K562 (cell line): ENCODE results near the gene RSPH10B. TPM values are rescaled to one million over a fixed set of nuclear protein-coding genes. Genes with fewer than 3 reads are reported as not detected.
"Not testable (repeated sequence)": the region's sequence is repeated elsewhere in the genome, so short reads cannot be mapped to it uniquely, and the experiment has no call there.

Experiments used
- ATAC-seq: fragments of 200-7000 bp; cut with Tn5 transposase; 3 replicates; pipeline ENCODE4 v1.9.1; 2020; ENCODE audit warnings: moderate library complexity
- BruUV-seq: library from RNA; stranded (reverse); fragments of 400-500 nt; replicated peaks from 2 replicates; lab custom pipeline; 2021; lab: Mats Ljungman, UMichigan
- CTCF ChIA-PET: fragments of 300-600 bp; formaldehyde crosslinking; extraction: SDS; loops from one replicate; lab custom pipeline; 2021; ENCODE audit warnings: low intra/inter-chr PET ratio; lab: Yijun Ruan, JAX
- POLR2A ChIA-PET: fragments of 300-600, 350-650 bp; sonication (Branson Sonifier 250); formaldehyde crosslinking; extraction: SDS; loops from one replicate; lab custom pipeline; 2021; ENCODE audit warnings: antibody characterized with exemption, inconsistent platforms; lab: Yijun Ruan, JAX
- DNase-seq, 4 experiments: peaks; one replicate each; pipeline versions ENCODE4 v3.0.0 to v3.0.0-alpha.2; 2011 to 2018; ENCODE audit warnings: low spot score in 3 of 4, mixed read lengths in 3 of 4; ENCODE audit errors: extremely low read depth in 1 of 4
- FAIRE-seq: peaks from 2 replicates; lab custom pipeline; 2011; peaks lifted over from hg19 to GRCh38; lab: Jason Lieb, UNC
- H2AFZ ChIP-seq: 2 replicates; pipeline ENCODE4 v1.6.0; 2011; ENCODE audit warnings: low read depth, low read length, control low read depth, inconsistent platforms
- H3K27ac ChIP-seq: fragments of 200-600 bp; 3 replicates; pipeline ENCODE4 v1.8.0; 2011; ENCODE audit warnings: low read depth, mild to moderate bottlenecking, control low read depth, inconsistent platforms, low read length, moderate library complexity, mixed read lengths; ENCODE audit errors: extremely low read depth
- H3K27me3 ChIP-seq, 2 experiments: fragments of 300-600 bp in 1 of 2; 2 replicates in 1 of 2; 3 replicates in 1 of 2; pipeline versions ENCODE4 v1.6.0 to v1.8.0; 2011; ENCODE audit warnings: inconsistent platforms in 2 of 2, low read length in 2 of 2, mild to moderate bottlenecking in 1 of 2, mixed read lengths in 1 of 2, moderate library complexity in 1 of 2; ENCODE audit not compliant: control insufficient read depth in 2 of 2, insufficient read depth in 2 of 2
- H3K36me3 ChIP-seq: fragments of 300-600 bp; 3 replicates; pipeline ENCODE4 v1.8.0; 2011; ENCODE audit warnings: mild to moderate bottlenecking, low read length, inconsistent platforms; ENCODE audit not compliant: control insufficient read depth, insufficient read depth
- H3K4me1 ChIP-seq, 2 experiments: fragments of 200-600 bp in 1 of 2; replicated peaks in 1 of 2; 2 replicates in 1 of 2; 3 replicates in 1 of 2; pipeline versions ENCODE4 v1.5.1 to v1.8.0; 2011; ENCODE audit warnings: inconsistent platforms in 2 of 2, low read length in 2 of 2, mild to moderate bottlenecking in 1 of 2, mixed read lengths in 1 of 2, moderate library complexity in 1 of 2; ENCODE audit not compliant: control insufficient read depth in 2 of 2, insufficient read depth in 2 of 2
- H3K4me2 ChIP-seq: 2 replicates; pipeline ENCODE4 v1.6.1; 2011; ENCODE audit warnings: low read length, control low read depth, inconsistent platforms, mixed read lengths; ENCODE audit not compliant: insufficient read depth
- H3K4me3 ChIP-seq: fragments of 200-600 bp; sonication (generic), shearing (Covaris generic); 2 replicates; pipeline ENCODE4 v1.5.1; 2016; ENCODE audit warnings: control low read depth, inconsistent platforms
- H3K79me2 ChIP-seq: fragments of 200-600 bp; 3 replicates; pipeline ENCODE4 v1.8.0; 2011; ENCODE audit warnings: low read length, inconsistent platforms; ENCODE audit not compliant: control insufficient read depth, insufficient read depth
- H3K9ac ChIP-seq, 2 experiments: 2 replicates each; pipeline versions ENCODE4 v1.6.0 to v1.6.1; 2011; ENCODE audit warnings: low read depth in 2 of 2, low read length in 2 of 2, control low read depth in 1 of 2, inconsistent platforms in 1 of 2, mild to moderate bottlenecking in 1 of 2, mixed read lengths in 1 of 2; ENCODE audit not compliant: insufficient read depth in 1 of 2
- H3K9me1 ChIP-seq: one replicate; pipeline ENCODE4 v1.6.0; 2011; ENCODE audit warnings: inconsistent platforms, mild to moderate bottlenecking, low read length, moderate library complexity; ENCODE audit not compliant: control insufficient read depth, insufficient read depth
- H3K9me3 ChIP-seq: replicated peaks from 2 replicates; pipeline ENCODE4 v1.5.1; 2011; ENCODE audit warnings: low read depth, low read length, inconsistent platforms; ENCODE audit not compliant: control insufficient read depth, insufficient read depth
- H4K20me1 ChIP-seq: replicated peaks from 2 replicates; pipeline ENCODE4 v1.6.1; 2011; ENCODE audit warnings: low read length, inconsistent platforms, mixed read lengths; ENCODE audit not compliant: control insufficient read depth, insufficient read depth
- CBX1 ChIP-seq: sonication (generic); IDR thresholded peaks from 2 replicates; pipeline ENCODE4 v1.6.1; 2016; ENCODE audit warnings: antibody characterized with exemption, low read depth, mild to moderate bottlenecking
- CTCF ChIP-seq, 3 experiments: IDR thresholded peaks in 2 of 3; conservative IDR thresholded peaks in 1 of 3; 2 replicates each; pipeline ENCODE4 v1.5.1; 2011 to 2012; ENCODE audit warnings: low read length in 3 of 3, mild to moderate bottlenecking in 3 of 3, control low read depth in 2 of 3, improper control_type of control experiment in 1 of 3, inconsistent platforms in 1 of 3, low read depth in 1 of 3, mixed read lengths in 1 of 3, moderate library complexity in 1 of 3; ENCODE audit not compliant: insufficient read depth in 2 of 3
- ELF2 ChIP-seq: fragments of 250-450 bp; sonication (Bioruptor Pico); IDR thresholded peaks from 2 replicates; pipeline ENCODE4 v1.5.0; 2021; ENCODE audit warnings: mild to moderate bottlenecking
- ETV5 ChIP-seq: sonication (generic); formaldehyde crosslinking; IDR thresholded peaks from 2 replicates; pipeline ENCODE4 v1.4.0; 2020; ENCODE audit warnings: low read depth, mild to moderate bottlenecking, missing genetic modification reagents
- ETV6 ChIP-seq, 3 experiments: fragments of 150-350 bp in 1 of 3; sonication (generic) in 1 of 3; formaldehyde crosslinking in 1 of 3; IDR thresholded peaks; 2 replicates each; pipeline versions ENCODE4 v1.6.1 to v1.8.0; 2014 to 2022; ENCODE audit warnings: borderline replicate concordance in 2 of 3, low read depth in 2 of 3, antibody characterized with exemption in 1 of 3, low read length in 1 of 3, mild to moderate bottlenecking in 1 of 3, missing genetic modification reagents in 1 of 3
- GABPB1 ChIP-seq: sonication (generic); formaldehyde crosslinking; IDR thresholded peaks from 2 replicates; pipeline ENCODE4 v1.8.0; 2022; ENCODE audit warnings: mild to moderate bottlenecking, missing genetic modification reagents
- HCFC1 ChIP-seq: IDR thresholded peaks from 2 replicates; pipeline ENCODE4 v1.6.1; 2012; ENCODE audit warnings: low read depth, low read length, improper control_type of control experiment
- MNT ChIP-seq, 2 experiments: fragments of 450-650 bp; conservative IDR thresholded peaks; 2 replicates each; pipeline ENCODE4 v1.6.1; 2017; ENCODE audit warnings: mild to moderate bottlenecking in 2 of 2, moderate library complexity in 2 of 2
- PHF20 ChIP-seq: fragments of 450-650 bp; IDR thresholded peaks from 2 replicates; pipeline ENCODE4 v1.6.1; 2018; ENCODE audit not compliant: partially characterized antibody
- PHF8 ChIP-seq: fragments of 200-600 bp; sonication (generic); IDR thresholded peaks from 2 replicates; pipeline ENCODE4 v1.6.1; 2012; ENCODE audit warnings: mixed run types, mild to moderate bottlenecking, inconsistent platforms, low read length, moderate library complexity, borderline replicate concordance
- PKNOX1 ChIP-seq: fragments of 450-650 bp; IDR thresholded peaks from 2 replicates; pipeline ENCODE4 v1.6.1; 2016
- POLR2A ChIP-seq: fragments of 450-650 bp; conservative IDR thresholded peaks from 2 replicates; pipeline ENCODE4 v1.6.1; 2016
- TAF1 ChIP-seq: IDR thresholded peaks from 2 replicates; pipeline ENCODE4 v1.6.1; 2011; ENCODE audit warnings: mild to moderate bottlenecking, low read length, moderate library complexity; ENCODE audit not compliant: insufficient read depth, control insufficient read depth, severe bottlenecking; ENCODE audit errors: extremely low read depth
- VEZF1 ChIP-seq: fragments of 200-800 bp; sonication (Bioruptor generic); IDR thresholded peaks from 2 replicates; pipeline ENCODE4 v1.6.1; 2017; ENCODE audit warnings: missing genetic modification characterization, missing compliant biosample characterization
- WGBS: fragments of 100-300 bp; shearing (Covaris generic); methylation state at CpG from one replicate; pipeline ENCODE4 v1.1.6; 2016; ENCODE audit warnings: low coverage, mixed read lengths; ENCODE audit not compliant: insufficient coverage; ENCODE audit errors: missing lambda C conversion rate; 5-methylcytosine and 5-hydroxymethylcytosine counted together
- in situ Hi-C: fragments of 300-500 bp; cut with MboI; formaldehyde crosslinking; loops from 4 replicates; pipeline ENCODE4 v1.15.0; 2018; ENCODE audit warnings: inconsistent platforms, mixed read lengths
- intact Hi-C: fragments of 100-400 bp; cut with micrococcal nuclease; formaldehyde crosslinking; loops from 2 replicates; pipeline ENCODE4 v1.14.2; 2022
- polyA plus RNA-seq, 8 experiments: library from polyadenylated mRNA; depleted of rRNA in 4 of 8; stranded (reverse) in 5 of 8; unstranded in 3 of 8; fragments of >200 nt; fragmentation: Nextera tagmentation in 2 of 8; fragmentation: Illumina TruSeq in 1 of 8; extraction: Ambion mirVana in 2 of 8; extraction: Trizol in 1 of 8; gene quantifications; 2 replicates each; pipeline versions ENCODE4 v1.2.1 to v1.2.3, GENCODE V29; 2011 to 2014; ENCODE audit warnings: inconsistent platforms in 1 of 8, missing spikeins in 1 of 8
- total RNA-seq, 7 experiments: library from RNA; depleted of rRNA in 6 of 7; stranded (reverse); fragments of >200 nt in 6 of 7; fragmentation: Illumina TruSeq in 2 of 7; extraction: Trizol in 2 of 7; gene quantifications; 2 replicates each; pipeline versions ENCODE4 v1.2.1 to v1.2.3, GENCODE V29; 2011 to 2021; ENCODE audit warnings: low replicate concordance in 1 of 7

RSPH10B gene
- total and polyA plus RNA-seq, 9 of the 15 experiments (the other 6 are each of a cell fraction or from before 2014, with no cell fraction given): 0.01 to 0.09 TPM; not detected in 7

- H3K79me2 ChIP-seq; POLR2A ChIA-PET; H3K27me3 ChIP-seq; intact Hi-C loops; H3K9me3 ChIP-seq; CTCF ChIA-PET; H3K36me3 ChIP-seq; in situ Hi-C loops; H3K4me2 ChIP-seq; H3K4me1 ChIP-seq; H4K20me1 ChIP-seq; H3K9me1 ChIP-seq; BruUV-seq; TF ChIP-seq ETV6 (CRISPR knock-in tag; IDR thresholded peaks at IDR 0.05; ENCODE audit: borderline replicate concordance): not testable (repeated sequence)
- ATAC-seq: peak; percentile 98
- peak within 1 kb of the TSS; percentile 70; the same call in 1 of the 2 replicates for H2AFZ ChIP-seq
- peak; percentile 50 to 82 (median 52) for DNase-seq
- H3K9ac ChIP-seq: peak within 1 kb of the TSS in 1 of 2 experiments; percentile 35; a peak in 1 of 4 replicates
- H3K4me3 ChIP-seq: peak within 1 kb of the TSS; percentile 40
- peak within 1 kb of the TSS; percentile 55; the same call in 1 of the 3 replicates for H3K27ac ChIP-seq
- peak; percentile 68 for FAIRE-seq
- 0% methylated on average over 5 of the region's 64 CpGs for WGBS
- TF ChIP-seq VEZF1 (CRISPR knock-in tag): peak; percentile 30; the same call in 1 of the 2 replicates
- peak; percentile 10 to 49 (median 41); a peak in 4 of 6 replicates for TF ChIP-seq CTCF (IDR thresholded peaks at IDR 0.05 in 2 of 3, conservative IDR thresholded peaks at IDR 0.05 in 1 of 3; ENCODE audit: insufficient read depth in 2 of 3, low read depth in 1 of 3, low read length in 3 of 3)
- peak; percentile 28 for TF ChIP-seq TAF1
- peak; percentile 29; the same call in 1 of the 2 replicates for TF ChIP-seq PKNOX1
- peak; percentile 49; the same call in 1 of the 2 replicates for TF ChIP-seq ELF2
- peak; percentile 46 for TF ChIP-seq HCFC1
- TF ChIP-seq CBX1: peak; percentile 44; the same call in 1 of the 2 replicates
- peak; percentile 64 to 65; a peak in 2 of 4 replicates for TF ChIP-seq ETV6 (IDR thresholded peaks at IDR 0.05; ENCODE audit: borderline replicate concordance in 1 of 2, low read depth in 2 of 2, low read length in 1 of 2)
- TF ChIP-seq MNT (conservative IDR thresholded peaks at IDR 0.05): peak in 1 of 2 experiments; percentile 31; a peak in 1 of 4 replicates
- TF ChIP-seq POLR2A: peak; percentile 58
- peak; percentile 53; the same call in 1 of the 2 replicates for TF ChIP-seq GABPB1 (CRISPR knock-in tag)
- peak; percentile 33; the same call in 1 of the 2 replicates for TF ChIP-seq PHF8
- TF ChIP-seq ETV5 (CRISPR knock-in tag): peak; percentile 44; the same call in 1 of the 2 replicates
- TF ChIP-seq PHF20: peak; percentile 56
Observed at GRCh38 chr7:5898480-5899224, 71.8 kb downstream of the RSPH10B start, which contains the start of gene CCZ1. CCZ1 (plus strand) TSS chr7:5898733; CDS start chr7:5898800, 67 bp downstream.
